ENCODE results near the gene S100A5. TPM values are rescaled to one million over a fixed set of nuclear protein-coding genes. Genes with fewer than 3 reads are reported as not detected.
A peak's percentile ranks its signal among the peaks of the same experiment; 100 is the strongest.

The S100A5 gene
- total and polyA plus RNA-seq, 9 of the 15 experiments (the other 6 are each of a cell fraction or from before 2014, with no cell fraction given): 0.56 to 1.4 (median 0.64) TPM; not detected in 5

GRCh38 chr1:153545067-153546055, 4.6 kb upstream of the S100A5 start, which contains the start of gene S100A4 (continued):
- TF ChIP-seq TBL1XR1 (IDR thresholded peaks at IDR 0.05; ENCODE audit: low read length in 2 of 2) (no peak), GABPB1 (CRISPR knock-in tag; IDR thresholded peaks at IDR 0.05) (peak; percentile 43; the same call in 1 of the 2 replicates), SAFB2 (IDR thresholded peaks at IDR 0.05; ENCODE audit: borderline replicate concordance, low read depth, low read length, severe bottlenecking) (no peak), ZNF23 (CRISPR knock-in tag; IDR thresholded peaks at IDR 0.05) (no peak), WHSC1 (IDR thresholded peaks at IDR 0.05; ENCODE audit: low read length) (no peak), PATZ1 (CRISPR knock-in tag; IDR thresholded peaks at IDR 0.05; ENCODE audit: borderline replicate concordance) (no peak), ZHX1 (conservative IDR thresholded peaks at IDR 0.05; ENCODE audit: low read length) (no peak), TSHZ1 (CRISPR knock-in tag; IDR thresholded peaks at IDR 0.05) (no peak), FOXP1 (CRISPR knock-in tag; IDR thresholded peaks at IDR 0.05) (no peak), ESRRB (CRISPR knock-in tag; IDR thresholded peaks at IDR 0.05; ENCODE audit: borderline replicate concordance) (no peak), ETV6 (IDR thresholded peaks at IDR 0.05; ENCODE audit: borderline replicate concordance in 1 of 2, low read depth in 2 of 2, low read length in 1 of 2) (no peak), ETV6 (CRISPR knock-in tag; IDR thresholded peaks at IDR 0.05; ENCODE audit: borderline replicate concordance) (no peak), PYGO2 (tag; IDR thresholded peaks at IDR 0.05) (no peak), ID3 (CRISPR knock-in tag; IDR thresholded peaks at IDR 0.05) (no peak), ID3 (tag; IDR thresholded peaks at IDR 0.05) (no peak), XRCC5 (IDR thresholded peaks at IDR 0.05; ENCODE audit: low read depth, low read length) (peak; percentile 94), HSF4 (CRISPR knock-in tag; IDR thresholded peaks at IDR 0.05; ENCODE audit: borderline replicate concordance) (no peak), PHB (CRISPR knock-in tag; IDR thresholded peaks at IDR 0.05) (no peak), HIVEP1 (CRISPR knock-in tag; IDR thresholded peaks at IDR 0.05) (no peak)

Measured in K562 (cell line).